ENCODE measurements around the gene KLHL29.

DNA sequence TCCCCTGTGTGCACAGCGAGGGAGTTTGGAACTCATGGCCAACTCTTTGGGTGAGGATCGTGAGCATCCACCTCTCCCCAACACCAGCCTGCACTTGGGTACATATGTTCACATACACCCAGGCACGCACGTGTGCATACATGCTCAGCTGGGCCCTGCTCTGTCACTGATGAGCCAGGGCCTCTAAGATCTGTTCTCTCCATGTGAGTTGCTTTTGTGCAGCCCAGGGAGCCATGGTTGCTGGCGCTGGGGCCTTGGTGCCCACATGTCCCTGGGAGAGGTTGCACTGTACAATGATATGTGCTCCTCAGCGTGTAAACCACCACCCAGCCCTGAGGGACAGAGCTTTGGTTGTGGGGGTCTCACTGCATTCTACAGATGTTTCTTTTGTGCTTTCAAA, 44.1 kb downstream of the KLHL29 start:
- TF ChIP-seq, protein P1, sequence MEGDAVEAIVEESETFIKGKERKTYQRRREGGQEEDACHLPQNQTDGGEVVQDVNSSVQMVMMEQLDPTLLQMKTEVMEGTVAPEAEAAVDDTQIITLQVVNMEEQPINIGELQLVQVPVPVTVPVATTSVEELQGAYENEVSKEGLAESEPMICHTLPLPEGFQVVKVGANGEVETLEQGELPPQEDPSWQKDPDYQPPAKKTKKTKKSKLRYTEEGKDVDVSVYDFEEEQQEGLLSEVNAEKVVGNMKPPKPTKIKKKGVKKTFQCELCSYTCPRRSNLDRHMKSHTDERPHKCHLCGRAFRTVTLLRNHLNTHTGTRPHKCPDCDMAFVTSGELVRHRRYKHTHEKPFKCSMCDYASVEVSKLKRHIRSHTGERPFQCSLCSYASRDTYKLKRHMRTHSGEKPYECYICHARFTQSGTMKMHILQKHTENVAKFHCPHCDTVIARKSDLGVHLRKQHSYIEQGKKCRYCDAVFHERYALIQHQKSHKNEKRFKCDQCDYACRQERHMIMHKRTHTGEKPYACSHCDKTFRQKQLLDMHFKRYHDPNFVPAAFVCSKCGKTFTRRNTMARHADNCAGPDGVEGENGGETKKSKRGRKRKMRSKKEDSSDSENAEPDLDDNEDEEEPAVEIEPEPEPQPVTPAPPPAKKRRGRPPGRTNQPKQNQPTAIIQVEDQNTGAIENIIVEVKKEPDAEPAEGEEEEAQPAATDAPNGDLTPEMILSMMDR (conservative IDR thresholded peaks at IDR 0.05; ENCODE audit: low read depth in 2 of 2), result no peak
- TF ChIP-seq, protein P2, sequence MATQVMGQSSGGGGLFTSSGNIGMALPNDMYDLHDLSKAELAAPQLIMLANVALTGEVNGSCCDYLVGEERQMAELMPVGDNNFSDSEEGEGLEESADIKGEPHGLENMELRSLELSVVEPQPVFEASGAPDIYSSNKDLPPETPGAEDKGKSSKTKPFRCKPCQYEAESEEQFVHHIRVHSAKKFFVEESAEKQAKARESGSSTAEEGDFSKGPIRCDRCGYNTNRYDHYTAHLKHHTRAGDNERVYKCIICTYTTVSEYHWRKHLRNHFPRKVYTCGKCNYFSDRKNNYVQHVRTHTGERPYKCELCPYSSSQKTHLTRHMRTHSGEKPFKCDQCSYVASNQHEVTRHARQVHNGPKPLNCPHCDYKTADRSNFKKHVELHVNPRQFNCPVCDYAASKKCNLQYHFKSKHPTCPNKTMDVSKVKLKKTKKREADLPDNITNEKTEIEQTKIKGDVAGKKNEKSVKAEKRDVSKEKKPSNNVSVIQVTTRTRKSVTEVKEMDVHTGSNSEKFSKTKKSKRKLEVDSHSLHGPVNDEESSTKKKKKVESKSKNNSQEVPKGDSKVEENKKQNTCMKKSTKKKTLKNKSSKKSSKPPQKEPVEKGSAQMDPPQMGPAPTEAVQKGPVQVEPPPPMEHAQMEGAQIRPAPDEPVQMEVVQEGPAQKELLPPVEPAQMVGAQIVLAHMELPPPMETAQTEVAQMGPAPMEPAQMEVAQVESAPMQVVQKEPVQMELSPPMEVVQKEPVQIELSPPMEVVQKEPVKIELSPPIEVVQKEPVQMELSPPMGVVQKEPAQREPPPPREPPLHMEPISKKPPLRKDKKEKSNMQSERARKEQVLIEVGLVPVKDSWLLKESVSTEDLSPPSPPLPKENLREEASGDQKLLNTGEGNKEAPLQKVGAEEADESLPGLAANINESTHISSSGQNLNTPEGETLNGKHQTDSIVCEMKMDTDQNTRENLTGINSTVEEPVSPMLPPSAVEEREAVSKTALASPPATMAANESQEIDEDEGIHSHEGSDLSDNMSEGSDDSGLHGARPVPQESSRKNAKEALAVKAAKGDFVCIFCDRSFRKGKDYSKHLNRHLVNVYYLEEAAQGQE (IDR thresholded peaks at IDR 0.05; ENCODE audit: unreplicated experiment), result no peak
- no peak for TF ChIP-seq ZNF114 (CRISPR knock-in tag; IDR thresholded peaks at IDR 0.05)
- TF ChIP-seq CREB1 (CRISPR knock-in tag; IDR thresholded peaks at IDR 0.05; ENCODE audit: low read depth), result no peak
- TF ChIP-seq POLR2AphosphoS5 (IDR thresholded peaks at IDR 0.05; ENCODE audit: low read depth), result no peak
- TF ChIP-seq EZH2 (IDR thresholded peaks at IDR 0.05; ENCODE audit: low read depth, unreplicated experiment), result no peak
- TF ChIP-seq ZNF331 (CRISPR knock-in tag; IDR thresholded peaks at IDR 0.05; ENCODE audit: low read depth), result no peak
- no peak for TF ChIP-seq EZH2phosphoT487 (IDR thresholded peaks at IDR 0.05; ENCODE audit: unreplicated experiment)
